Karpas-422 (cell line): Measurements from ENCODE around the gene PTPRK. TPM values are rescaled to one million over a fixed set of nuclear protein-coding genes. Genes with fewer than 3 reads are reported as not detected.

Experiments used
- DNase-seq: peaks from one replicate; pipeline ENCODE4 v3.0.0-alpha.2; 2015
- H2AFZ ChIP-seq: fragments of 200-600 bp; sonication (generic); 2 replicates; pipeline ENCODE4 v1.6.1; 2014; ENCODE audit warnings: antibody characterized with exemption, low read length, mixed read lengths
- H3K27ac ChIP-seq: fragments of 200-600 bp; sonication (generic); 2 replicates; pipeline ENCODE4 v1.5.1; 2014; ENCODE audit warnings: mild to moderate bottlenecking, low read length, moderate library complexity
- H3K27me3 ChIP-seq: fragments of 200-600 bp; sonication (generic); 2 replicates; pipeline ENCODE4 v1.6.1; 2014; ENCODE audit warnings: low read length, mixed read lengths
- H3K36me3 ChIP-seq: fragments of 200-600 bp; sonication (generic); 2 replicates; pipeline ENCODE4 v1.6.1; 2014; ENCODE audit warnings: low read length, mixed read lengths; ENCODE audit not compliant: insufficient read depth
- H3K4me1 ChIP-seq: fragments of 200-600 bp; sonication (generic); 2 replicates; pipeline ENCODE4 v1.6.1; 2014; ENCODE audit warnings: mild to moderate bottlenecking, low read length, mixed read lengths
- H3K4me2 ChIP-seq: fragments of 200-600 bp; sonication (generic); 2 replicates; pipeline ENCODE4 v1.6.1; 2014; ENCODE audit warnings: low read length, low read depth, mild to moderate bottlenecking; ENCODE audit not compliant: poor library complexity, severe bottlenecking
- H3K4me3 ChIP-seq: fragments of 200-600 bp; sonication (generic); 2 replicates; pipeline ENCODE4 v1.5.1; 2014; ENCODE audit warnings: mild to moderate bottlenecking, antibody characterized with exemption, low read length, mixed read lengths
- H3K79me2 ChIP-seq: fragments of 200-600 bp; sonication (generic); 2 replicates; pipeline ENCODE4 v1.6.1; 2014; ENCODE audit warnings: mild to moderate bottlenecking, low read length, mixed read lengths
- H3K9ac ChIP-seq: fragments of 200-600 bp; sonication (generic); 2 replicates; pipeline ENCODE4 v1.6.0; 2014; ENCODE audit warnings: low read length
- H3K9me2 ChIP-seq: fragments of 200-600 bp; sonication (generic), shearing (Covaris generic); replicated peaks from 2 replicates; pipeline ENCODE4 v1.6.0; 2014; ENCODE audit warnings: mild to moderate bottlenecking, low read length, moderate library complexity; ENCODE audit not compliant: insufficient read depth
- H3K9me3 ChIP-seq: fragments of 300-700, 200-600 bp; sonication (generic); 2 replicates; pipeline ENCODE4 v1.6.1; 2014; ENCODE audit warnings: low read length, mixed read lengths
- H4K20me1 ChIP-seq: fragments of 200-600 bp; sonication (generic); 2 replicates; pipeline ENCODE4 v1.6.1; 2014; ENCODE audit warnings: mild to moderate bottlenecking, antibody characterized with exemption, low read length, low read depth; ENCODE audit not compliant: insufficient read depth
- total RNA-seq: library from RNA; depleted of rRNA; stranded (reverse); fragments of >200 nt; shearing (Covaris generic); gene quantifications from 2 replicates; pipeline ENCODE4 v1.2.3, GENCODE V29; 2014; ENCODE audit warnings: low replicate concordance

Gene PTPRK
- total RNA-seq, 1 experiment from 2014 or later = 0.04 TPM

DNA sequence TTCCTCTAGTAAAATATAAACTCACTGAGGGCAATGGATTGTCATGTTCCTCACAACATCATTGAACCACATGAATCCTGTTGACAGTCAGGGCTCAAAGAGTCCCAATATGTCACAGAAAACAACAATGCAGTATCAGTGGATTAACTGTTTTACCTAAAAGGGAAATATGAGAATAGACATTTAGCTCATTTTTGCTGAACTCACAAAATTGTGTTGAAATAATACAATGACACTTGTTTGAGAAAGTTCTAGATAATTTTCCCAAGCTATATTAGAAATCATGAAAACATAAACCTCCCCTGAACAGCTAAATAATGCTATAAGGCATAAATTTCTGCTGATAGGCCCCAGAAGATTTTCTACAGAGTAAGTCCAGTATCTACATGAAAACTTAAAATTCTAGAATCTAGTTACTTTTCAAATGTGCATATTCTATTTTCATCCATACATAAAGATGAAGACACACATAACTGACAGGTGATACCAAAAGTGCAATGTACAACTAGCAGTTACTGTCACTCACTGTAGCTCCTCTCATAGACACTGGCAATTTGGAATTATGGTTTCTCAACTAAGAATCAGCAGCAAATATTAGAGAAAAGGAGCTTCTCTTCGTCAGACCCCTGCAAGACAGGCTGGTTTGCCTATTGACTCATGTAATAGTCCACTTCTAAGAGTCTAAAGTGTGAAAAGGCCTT, 269.9 kb downstream of the PTPRK start:
- no peak for DNase-seq
- H3K36me3 ChIP-seq = no peaks in the 10 kb centered on the region
- H3K79me2 ChIP-seq = no peaks in the 10 kb centered on the region
- H3K9ac ChIP-seq = no peak overlapping the region
- no peaks in the 10 kb centered on the region for H3K27me3 ChIP-seq
- peaks cover 13% of the 10 kb centered on the region; the same call in 1 of the 2 replicates for H3K9me3 ChIP-seq
- no peaks in the 10 kb centered on the region for H4K20me1 ChIP-seq
- H3K4me2 ChIP-seq = no peak overlapping the region
- H3K27ac ChIP-seq = no peak overlapping the region
- H3K4me3 ChIP-seq = no peak overlapping the region
- H3K9me2 ChIP-seq = no peaks in the 10 kb centered on the region
- H3K4me1 ChIP-seq = no peaks in the 10 kb centered on the region
- no peak overlapping the region for H2AFZ ChIP-seq

DNA sequence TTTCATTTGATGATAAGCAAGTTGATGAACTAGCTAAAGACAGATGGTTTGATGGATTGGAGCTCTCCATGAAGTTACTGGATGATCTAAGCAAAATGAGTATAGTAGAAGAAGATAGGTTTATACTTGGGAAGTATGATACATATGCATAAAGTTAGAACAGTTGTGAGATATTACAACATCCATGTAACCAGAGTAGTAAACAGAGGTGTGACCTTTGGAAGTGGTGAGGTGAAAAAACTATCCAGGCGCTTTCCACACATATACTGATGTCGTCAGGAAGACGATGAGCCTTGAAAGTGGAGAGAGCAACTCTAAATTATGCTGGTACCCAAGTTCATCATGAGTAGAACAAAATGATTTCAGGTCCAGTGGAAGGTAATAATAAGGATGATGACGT, 271.0 kb downstream of the PTPRK start:
- no peak for DNase-seq
- no peaks in the 10 kb centered on the region for H3K27me3 ChIP-seq
- no peak overlapping the region for H3K9ac ChIP-seq
- H3K4me1 ChIP-seq = no peaks in the 10 kb centered on the region
- peaks cover 15% of the 10 kb centered on the region; the same call in 1 of the 2 replicates for H3K9me3 ChIP-seq
- no peak overlapping the region for H3K4me2 ChIP-seq
- no peaks in the 10 kb centered on the region for H3K36me3 ChIP-seq
- H3K4me3 ChIP-seq = no peak overlapping the region
- H4K20me1 ChIP-seq = no peaks in the 10 kb centered on the region
- no peaks in the 10 kb centered on the region for H3K79me2 ChIP-seq
- H3K27ac ChIP-seq = no peak overlapping the region
- no peaks in the 10 kb centered on the region for H3K9me2 ChIP-seq
- no peak overlapping the region for H2AFZ ChIP-seq

DNA sequence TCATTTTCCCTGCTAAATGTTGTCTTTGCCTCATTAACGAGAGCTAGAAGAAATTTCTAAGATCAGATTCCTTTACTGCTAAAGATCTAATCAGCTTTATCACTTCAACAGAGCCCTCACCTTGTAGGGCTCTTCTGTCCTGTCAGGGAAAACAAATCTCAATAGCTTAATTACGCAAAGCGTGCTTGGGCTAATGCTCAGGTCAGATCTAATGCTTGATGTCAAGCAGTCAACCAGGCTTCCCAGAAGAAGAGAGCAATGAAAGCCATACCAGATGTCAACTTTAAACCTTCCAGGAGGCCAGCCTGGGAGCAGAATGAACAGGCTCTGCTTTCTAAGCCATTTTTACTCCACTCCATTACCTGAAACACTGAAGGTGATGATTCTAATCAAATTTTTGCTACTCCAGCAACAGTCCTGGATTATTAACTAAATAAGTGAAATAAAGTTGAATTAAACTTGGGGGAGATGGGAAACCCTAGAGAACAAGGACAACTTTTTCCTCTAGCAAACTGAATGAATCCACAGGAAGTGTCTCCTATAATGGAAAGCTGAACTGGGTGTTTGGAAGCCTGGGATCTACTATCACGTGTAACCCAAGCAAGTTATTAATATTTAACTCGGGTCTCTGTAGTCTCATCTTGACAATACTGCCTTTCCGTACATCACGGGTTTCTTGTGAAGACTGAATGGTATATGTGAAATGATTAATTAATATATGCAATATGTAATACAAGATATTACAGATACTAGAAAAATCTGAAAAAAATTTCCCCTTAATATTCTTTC, 273.7 kb downstream of the PTPRK start:
- H3K4me1 ChIP-seq = no peaks in the 10 kb centered on the region
- peaks cover 15% of the 10 kb centered on the region; the same call in 1 of the 2 replicates for H3K9me3 ChIP-seq
- H3K79me2 ChIP-seq = no peaks in the 10 kb centered on the region
- no peak overlapping the region for H3K27ac ChIP-seq
- H3K9ac ChIP-seq = no peak overlapping the region
- H3K36me3 ChIP-seq = no peaks in the 10 kb centered on the region
- no peak overlapping the region for H2AFZ ChIP-seq
- no peaks in the 10 kb centered on the region for H4K20me1 ChIP-seq
- no peak overlapping the region for H3K4me2 ChIP-seq
- H3K9me2 ChIP-seq = no peaks in the 10 kb centered on the region
- H3K27me3 ChIP-seq = no peaks in the 10 kb centered on the region
- DNase-seq = no peak
- H3K4me3 ChIP-seq = no peak overlapping the region

DNA sequence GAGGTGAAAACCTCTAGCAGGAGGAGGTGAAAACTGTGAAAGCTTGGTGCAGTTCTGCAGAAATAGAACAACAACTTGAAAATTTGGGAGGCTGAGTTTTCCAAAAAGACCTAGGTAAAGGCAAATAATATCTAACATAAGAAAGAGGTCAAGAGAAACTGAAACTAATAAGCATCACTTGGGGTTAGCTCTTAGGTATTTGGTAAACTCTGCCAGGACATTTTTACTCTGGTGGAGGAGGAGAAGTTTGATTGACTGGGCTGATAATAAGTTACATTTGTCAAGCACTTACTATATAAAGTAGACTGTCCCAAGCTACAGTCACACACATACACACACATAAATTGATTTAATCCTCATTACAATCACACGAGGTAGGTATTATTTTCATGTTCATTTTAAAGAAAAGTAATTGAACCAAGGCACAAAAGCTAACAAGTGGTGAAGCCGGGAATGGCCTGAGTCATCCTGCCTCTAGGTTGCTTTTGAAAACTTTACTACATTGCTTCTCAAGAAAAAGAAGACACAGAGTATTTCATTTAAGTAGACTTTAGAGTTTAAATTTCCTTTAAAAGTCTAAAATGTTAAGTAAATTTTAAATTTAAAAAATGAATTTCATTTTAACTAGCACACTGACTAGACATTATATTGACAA, 275.5 kb downstream of the PTPRK start:
- no peak overlapping the region for H3K4me2 ChIP-seq

DNA sequence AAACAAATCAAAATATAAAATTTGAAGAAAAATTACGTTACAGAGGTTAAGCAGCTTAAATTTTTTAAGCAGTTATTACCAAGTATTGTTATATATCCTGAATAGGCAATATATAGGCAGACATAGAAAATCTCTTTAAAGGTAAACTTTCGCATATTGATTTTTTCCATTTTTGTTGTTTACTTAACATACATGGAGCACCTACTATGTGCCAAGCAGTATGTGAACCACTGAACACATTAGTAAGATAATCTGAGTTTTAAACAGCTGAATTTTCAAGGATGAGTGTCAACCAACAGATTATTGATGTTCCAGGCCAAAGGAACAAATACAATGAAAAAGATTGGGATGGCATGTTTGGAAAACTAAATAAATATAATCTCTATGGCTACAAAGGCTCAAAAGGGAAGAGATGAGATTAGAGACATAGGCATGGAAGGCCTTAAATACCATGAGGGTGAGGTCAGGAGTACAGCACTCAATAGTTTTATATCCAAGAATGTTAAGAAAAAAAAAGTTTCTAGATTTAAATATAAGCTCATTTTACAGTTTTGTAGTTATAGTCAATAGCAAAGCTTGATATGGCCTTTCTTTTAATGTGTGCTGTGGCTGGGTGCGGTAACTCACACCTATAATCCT, 277.5 kb downstream of the PTPRK start:
- no peak overlapping the region for H3K9ac ChIP-seq
- H3K27ac ChIP-seq = no peak overlapping the region
- no peaks in the 10 kb centered on the region for H3K4me1 ChIP-seq
- H2AFZ ChIP-seq = no peak overlapping the region
- DNase-seq = no peak
- H3K9me3 ChIP-seq = peaks cover 10% of the 10 kb centered on the region; the same call in 1 of the 2 replicates
- no peaks in the 10 kb centered on the region for H3K36me3 ChIP-seq
- H4K20me1 ChIP-seq = no peaks in the 10 kb centered on the region
- H3K27me3 ChIP-seq = no peaks in the 10 kb centered on the region
- H3K4me3 ChIP-seq = no peak overlapping the region
- H3K4me2 ChIP-seq = no peak overlapping the region
- no peaks in the 10 kb centered on the region for H3K9me2 ChIP-seq
- no peaks in the 10 kb centered on the region for H3K79me2 ChIP-seq

More for the DNA sequence above, 275.5 kb downstream of the PTPRK start:
- Histone ChIP-seq H3K9me2 (no peaks in the 10 kb centered on the region), H3K9me3 (peaks cover 15% of the 10 kb centered on the region; the same call in 1 of the 2 replicates), H3K27me3 (no peaks in the 10 kb centered on the region), H3K79me2 (no peaks in the 10 kb centered on the region), H3K36me3 (no peaks in the 10 kb centered on the region), H3K9ac (no peak overlapping the region), H3K4me1 (no peaks in the 10 kb centered on the region), H4K20me1 (no peaks in the 10 kb centered on the region), H2AFZ (no peak overlapping the region), H3K27ac (no peak overlapping the region), H3K4me3 (no peak overlapping the region)
- no peak for DNase-seq

DNA sequence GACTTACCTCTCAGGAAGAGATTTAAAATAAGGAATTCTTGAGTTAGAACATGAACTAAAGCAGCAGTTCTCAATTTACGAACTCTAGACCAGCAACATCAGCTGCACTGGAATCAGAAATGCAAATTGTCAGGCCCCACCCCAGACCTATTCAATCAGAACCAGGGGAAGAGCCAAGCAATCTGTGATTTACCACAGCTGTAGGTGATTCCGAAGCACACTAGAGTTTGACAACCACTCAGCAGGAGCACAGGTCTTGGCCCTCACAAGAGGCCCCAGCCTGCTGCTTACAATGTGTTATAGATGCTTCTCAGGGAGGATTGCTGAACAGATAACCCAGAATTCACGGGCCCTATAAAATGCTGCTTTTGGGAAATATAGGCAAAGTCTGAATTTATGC, 279.2 kb downstream of the PTPRK start:
- Histone ChIP-seq H3K36me3 (no peaks in the 10 kb centered on the region), H3K27me3 (no peaks in the 10 kb centered on the region), H3K4me3 (no peak overlapping the region), H4K20me1 (no peaks in the 10 kb centered on the region), H3K9me3 (peaks cover 11% of the 10 kb centered on the region; the same call in 1 of the 2 replicates), H3K9me2 (no peaks in the 10 kb centered on the region), H3K27ac (no peak overlapping the region), H3K4me2 (no peak overlapping the region), H3K9ac (no peak overlapping the region), H3K79me2 (no peaks in the 10 kb centered on the region), H2AFZ (no peak overlapping the region), H3K4me1 (no peaks in the 10 kb centered on the region)
- DNase-seq = no peak

DNA sequence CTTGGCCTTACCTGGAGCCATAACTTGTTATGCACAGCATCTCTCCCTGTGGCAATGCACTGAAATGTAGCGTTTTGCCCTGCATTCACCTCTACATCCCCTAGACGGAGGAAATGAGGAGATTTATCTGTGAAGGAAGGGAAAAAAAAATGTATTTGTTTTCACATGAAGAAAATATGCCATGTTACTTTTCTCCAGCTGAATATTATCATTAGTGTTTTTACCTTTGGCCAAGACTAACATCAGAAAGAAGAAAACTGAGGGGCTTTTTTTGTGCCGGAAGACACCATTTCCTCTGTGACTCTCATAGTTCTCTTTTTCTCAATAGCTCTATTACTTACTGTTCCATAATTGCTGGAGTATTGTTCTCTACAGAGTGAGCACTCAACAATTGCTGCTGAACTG, 280.4 kb downstream of the PTPRK start:
- H2AFZ ChIP-seq = no peak overlapping the region
- H3K27ac ChIP-seq = no peak overlapping the region
- peaks cover 7% of the 10 kb centered on the region; the same call in 1 of the 2 replicates for H3K9me3 ChIP-seq
- no peaks in the 10 kb centered on the region for H3K79me2 ChIP-seq
- H3K4me2 ChIP-seq = no peak overlapping the region
- H3K4me3 ChIP-seq = no peak overlapping the region
- H4K20me1 ChIP-seq = no peaks in the 10 kb centered on the region
- no peak for DNase-seq
- no peaks in the 10 kb centered on the region for H3K4me1 ChIP-seq
- H3K36me3 ChIP-seq = no peaks in the 10 kb centered on the region
- no peaks in the 10 kb centered on the region for H3K27me3 ChIP-seq
- H3K9me2 ChIP-seq = no peaks in the 10 kb centered on the region
- H3K9ac ChIP-seq = no peak overlapping the region

DNA sequence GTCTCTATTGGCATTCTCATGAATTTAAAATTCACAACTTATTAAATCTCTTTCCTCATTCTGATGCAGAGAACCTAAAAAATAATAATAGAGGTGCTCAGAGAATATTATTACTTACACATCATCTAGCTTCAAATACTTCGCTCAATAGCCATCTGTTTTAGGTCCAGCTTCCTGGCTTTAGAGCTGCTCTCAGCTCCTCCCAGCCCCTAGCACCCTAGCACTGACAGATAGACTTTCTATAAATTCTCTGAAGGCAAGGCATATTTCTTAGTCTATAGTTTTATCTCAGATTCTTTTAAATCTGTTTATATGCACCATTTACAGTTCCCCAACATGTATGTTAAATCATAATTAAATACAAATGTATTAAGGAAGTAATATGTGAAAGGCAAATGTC, 281.3 kb downstream of the PTPRK start:
- no peaks in the 10 kb centered on the region for H3K27me3 ChIP-seq
- no peaks in the 10 kb centered on the region for H3K9me2 ChIP-seq
- no peak overlapping the region for H2AFZ ChIP-seq
- H3K9ac ChIP-seq = no peak overlapping the region
- no peak overlapping the region for H3K4me2 ChIP-seq
- no peaks in the 10 kb centered on the region for H3K4me1 ChIP-seq
- no peaks in the 10 kb centered on the region for H4K20me1 ChIP-seq
- no peaks in the 10 kb centered on the region for H3K79me2 ChIP-seq
- DNase-seq = no peak
- no peak overlapping the region for H3K27ac ChIP-seq
- H3K4me3 ChIP-seq = no peak overlapping the region
- H3K36me3 ChIP-seq = no peaks in the 10 kb centered on the region
- H3K9me3 ChIP-seq = peaks cover 5% of the 10 kb centered on the region; the same call in 1 of the 2 replicates
